Cardiac atrium fibroblast (primary cell): ENCODE measurements around the gene OR2B6. TPM values are rescaled to one million over a fixed set of nuclear protein-coding genes. Genes with fewer than 3 reads are reported as not detected.

Source experiments
- total RNA-seq: library from RNA; depleted of rRNA; stranded (reverse); fragments of >200 nt; gene quantifications from 2 replicates; pipeline ENCODE4 v1.2.3, GENCODE V29; 2015

OR2B6 gene
- not detected in 2 replicates for total RNA-seq

DNA sequence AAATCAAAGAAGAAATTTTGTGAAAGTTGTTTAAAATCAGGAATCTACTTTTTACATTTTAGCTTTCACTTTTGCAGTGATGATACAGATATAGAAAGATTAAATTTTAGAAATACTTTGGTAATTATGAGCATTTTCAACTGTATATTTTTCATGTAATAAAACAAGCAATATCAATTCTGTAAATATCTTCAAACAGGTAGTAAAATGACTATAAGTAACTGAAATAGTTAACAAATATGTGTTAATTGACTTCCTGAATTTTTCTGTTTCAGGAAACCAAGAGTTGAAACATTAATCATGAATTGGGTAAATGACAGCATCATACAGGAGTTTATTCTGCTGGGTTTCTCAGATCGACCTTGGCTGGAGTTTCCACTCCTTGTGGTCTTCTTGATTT, at the start of gene OR2B6:
Gene OR2B6 (plus strand): TSS at position 301 of the 400 bp plus-strand sequence. CDS start 0 bp downstream, at position 301.

DNA sequence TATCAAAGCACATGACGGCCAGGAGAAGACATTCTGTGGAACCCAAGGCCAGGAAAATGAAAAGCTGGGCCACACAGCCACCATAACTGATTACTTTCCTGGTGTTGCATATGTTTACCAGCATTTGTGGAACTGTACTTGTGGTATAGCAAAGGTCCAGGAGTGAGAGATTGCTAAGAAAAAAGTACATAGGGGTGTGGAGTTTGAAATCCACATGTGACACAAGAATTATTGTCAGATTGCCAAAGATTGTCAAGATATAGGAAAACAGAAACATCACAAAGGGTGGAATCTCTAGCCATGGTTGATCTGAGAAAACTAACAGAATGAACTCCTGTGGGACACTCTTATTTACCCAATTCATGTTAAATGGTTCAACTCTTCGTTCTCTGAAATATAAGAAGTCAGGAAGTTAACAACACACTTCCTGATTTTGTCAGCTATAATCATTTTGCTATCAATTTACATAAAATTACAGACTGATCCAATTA, 45.0 kb upstream of the OR2B6 start, which contains the start of gene OR2B2:
Gene OR2B2 (minus strand): TSS at position 441 of the 491 bp plus-strand sequence. CDS start 77 bp downstream, at position 364.

Other genes with a start within 250 kb of the OR2B6 start
- not detected in 2 replicates for gene OR2B2, start 44.8 kb upstream of the OR2B6 start, total RNA-seq
- 0.16 and 0.36 TPM in 2 replicates for gene ZNF165, start 123.3 kb downstream of the OR2B6 start, total RNA-seq
- 3.4 TPM in 1 of 2 replicates, not detected in the other for gene ZSCAN16, start 167.4 kb downstream of the OR2B6 start, total RNA-seq
- gene ZKSCAN8, start 184.6 kb downstream of the OR2B6 start, total RNA-seq, result 7.2 and 10.4 TPM in 2 replicates